ENCODE data around the gene CIITA.

DNA sequence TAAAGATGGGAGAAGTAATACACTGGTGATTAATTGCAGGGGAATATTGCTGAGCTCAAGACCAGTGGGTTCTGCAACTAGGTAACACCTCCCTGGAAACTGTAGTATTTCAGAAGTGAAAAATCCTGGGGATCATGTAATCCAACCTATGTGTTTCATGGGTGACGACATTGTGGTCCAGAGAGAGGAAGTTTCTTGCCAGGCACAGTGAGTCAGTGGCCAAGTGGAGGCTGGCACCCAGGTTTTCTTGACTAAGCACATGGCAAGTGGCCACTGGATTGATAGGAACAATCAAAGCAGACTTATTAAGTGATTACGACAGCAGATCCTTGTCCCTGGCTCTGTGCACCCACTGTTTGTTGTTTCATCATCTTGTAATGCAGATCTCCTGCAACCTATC is 14.6 kb upstream of the CIITA start:
- TF ChIP-seq, protein P1, sequence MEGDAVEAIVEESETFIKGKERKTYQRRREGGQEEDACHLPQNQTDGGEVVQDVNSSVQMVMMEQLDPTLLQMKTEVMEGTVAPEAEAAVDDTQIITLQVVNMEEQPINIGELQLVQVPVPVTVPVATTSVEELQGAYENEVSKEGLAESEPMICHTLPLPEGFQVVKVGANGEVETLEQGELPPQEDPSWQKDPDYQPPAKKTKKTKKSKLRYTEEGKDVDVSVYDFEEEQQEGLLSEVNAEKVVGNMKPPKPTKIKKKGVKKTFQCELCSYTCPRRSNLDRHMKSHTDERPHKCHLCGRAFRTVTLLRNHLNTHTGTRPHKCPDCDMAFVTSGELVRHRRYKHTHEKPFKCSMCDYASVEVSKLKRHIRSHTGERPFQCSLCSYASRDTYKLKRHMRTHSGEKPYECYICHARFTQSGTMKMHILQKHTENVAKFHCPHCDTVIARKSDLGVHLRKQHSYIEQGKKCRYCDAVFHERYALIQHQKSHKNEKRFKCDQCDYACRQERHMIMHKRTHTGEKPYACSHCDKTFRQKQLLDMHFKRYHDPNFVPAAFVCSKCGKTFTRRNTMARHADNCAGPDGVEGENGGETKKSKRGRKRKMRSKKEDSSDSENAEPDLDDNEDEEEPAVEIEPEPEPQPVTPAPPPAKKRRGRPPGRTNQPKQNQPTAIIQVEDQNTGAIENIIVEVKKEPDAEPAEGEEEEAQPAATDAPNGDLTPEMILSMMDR (IDR thresholded peaks at IDR 0.05), result no peak
- TF ChIP-seq POLR2A (IDR thresholded peaks at IDR 0.05), result no peak
- no peak for TF ChIP-seq POLR2AphosphoS5 (IDR thresholded peaks at IDR 0.05)
